NCI-H2227 treated with DMSO at 0.1 percent for 48 hours (cell line): ENCODE data around the gene RARG.

Experiments
- DNase-seq: peaks from one replicate; lab custom pipeline; 2025; lab: John Stamatoyannopoulos, UW

Gene RARG

DNA sequence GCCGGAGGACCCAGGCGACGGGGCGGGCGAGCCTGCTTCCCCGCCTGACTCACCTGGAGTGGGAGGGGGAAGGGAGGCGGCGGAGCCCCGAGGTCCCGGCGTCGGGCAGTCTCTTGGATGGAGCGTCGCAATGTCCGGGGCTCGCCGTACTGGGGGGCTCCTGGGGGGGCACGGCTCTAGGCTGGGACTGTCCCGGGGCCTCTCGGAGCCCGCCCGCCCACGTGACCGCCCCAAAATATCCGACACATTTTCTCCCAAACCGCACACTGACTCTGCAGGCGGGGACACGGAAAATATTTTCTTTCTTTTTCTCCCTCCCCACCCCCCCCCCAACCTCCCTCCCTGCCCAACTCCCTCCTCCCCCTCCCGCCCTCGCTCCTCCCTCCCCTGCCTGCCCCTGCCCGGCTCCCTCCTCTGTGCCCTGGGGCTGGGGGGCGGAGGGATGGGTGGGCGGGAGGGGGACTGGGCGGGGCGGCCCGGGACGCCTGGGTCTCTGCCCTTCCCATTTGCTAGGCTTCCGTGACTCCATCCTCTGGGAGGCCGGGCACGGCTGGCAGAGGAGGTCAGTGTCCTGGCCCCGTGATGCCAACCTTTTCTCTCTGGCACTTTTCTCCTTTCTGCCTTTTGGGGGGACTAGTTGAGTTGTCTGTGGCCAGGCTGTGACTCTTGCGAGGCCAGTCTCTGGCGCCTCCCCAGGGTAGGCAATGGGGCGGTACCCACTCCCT lies at the start of gene RARG:
Gene RARG (minus strand): TSS at position 289 of the 725 bp plus-strand sequence. CDS start 4,664 bp downstream, outside the sequence.
- DNase-seq = no peak

- DNase-seq = no peak
These were observed 48.0 kb upstream of the RARG start for GRCh38 chr12:53279888-53280498.

DNA sequence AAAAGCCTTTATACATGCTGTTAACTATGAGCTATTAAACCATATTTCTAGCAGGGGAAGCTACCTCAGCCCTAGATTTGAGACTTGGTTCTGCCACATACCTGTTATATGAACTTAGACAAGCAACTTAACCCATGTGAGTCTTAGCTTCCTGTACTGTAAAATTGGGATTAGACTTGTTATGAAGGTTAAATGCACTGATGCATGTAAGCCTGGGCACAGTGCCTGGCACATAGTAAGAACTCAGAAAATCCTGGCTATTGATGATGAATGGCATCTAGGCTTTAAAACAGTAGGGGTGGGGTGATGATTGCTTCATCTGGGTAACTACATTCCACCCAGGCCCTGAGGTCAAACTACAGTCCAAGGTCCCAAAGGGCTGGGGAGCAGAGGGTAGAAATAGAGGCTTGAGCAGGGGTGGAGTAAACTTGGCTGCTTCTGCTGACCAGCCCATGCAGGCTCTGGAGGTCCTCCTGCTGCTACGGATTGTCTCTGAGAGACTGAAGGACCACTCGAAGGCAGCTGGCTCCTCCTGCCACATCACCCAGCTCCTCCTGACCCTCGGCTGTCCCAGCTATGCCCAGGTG lies 47.4 kb upstream of the RARG start:
- no peak for DNase-seq

- DNase-seq = no peak
These were observed 46.0 kb upstream of the RARG start for GRCh38 chr12:53277981-53278380.

GRCh38 chr12:53276511-53276910 lies 44.5 kb upstream of the RARG start:
- DNase-seq = no peak

- DNase-seq = no peak
These were observed 42.4 kb upstream of the RARG start for GRCh38 chr12:53274445-53274844.

GRCh38 chr12:53268630-53269562 lies 36.9 kb upstream of the RARG start:
- DNase-seq = no peak

GRCh38 chr12:53267999-53268629 lies 36.1 kb upstream of the RARG start, which contains the start of gene ESPL1:
Gene ESPL1 (plus strand): TSS chr12:53268299. CDS start chr12:53268767, 468 bp downstream.
- DNase-seq = peak; percentile 72

GRCh38 chr12:53267306-53267998 lies 35.4 kb upstream of the RARG start:
- no peak for DNase-seq

DNA sequence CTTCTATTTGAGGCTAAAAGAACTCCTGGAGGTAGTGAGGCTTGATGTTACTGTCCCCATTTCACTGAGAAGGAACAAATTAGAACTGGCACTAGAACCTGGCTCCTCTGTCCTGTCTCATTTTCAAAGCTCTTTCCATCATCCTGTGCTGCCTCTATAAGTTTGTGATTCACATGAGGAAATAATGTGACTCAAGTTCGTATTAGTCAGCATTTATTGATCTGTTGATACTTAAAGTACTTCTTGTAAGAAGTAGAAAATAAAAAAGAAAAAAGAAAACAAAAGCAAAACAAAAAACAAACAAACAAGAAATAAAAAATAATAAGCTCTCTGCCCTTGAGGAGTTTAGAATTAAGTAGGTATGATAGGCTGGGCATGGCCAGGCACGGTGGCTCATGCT lies 33.8 kb upstream of the RARG start:
- DNase-seq = no peak

GRCh38 chr12:53259891-53260290 lies 27.9 kb upstream of the RARG start:
- no peak for DNase-seq

- no peak for DNase-seq
These were observed 26.8 kb upstream of the RARG start for GRCh38 chr12:53258541-53259539.

GRCh38 chr12:53255996-53256395 lies 24.0 kb upstream of the RARG start:
- no peak for DNase-seq

GRCh38 chr12:53254816-53255545 lies 23.0 kb upstream of the RARG start:
- no peak for DNase-seq

- no peak for DNase-seq
These were observed 21.3 kb upstream of the RARG start for GRCh38 chr12:53253298-53253697.

DNA sequence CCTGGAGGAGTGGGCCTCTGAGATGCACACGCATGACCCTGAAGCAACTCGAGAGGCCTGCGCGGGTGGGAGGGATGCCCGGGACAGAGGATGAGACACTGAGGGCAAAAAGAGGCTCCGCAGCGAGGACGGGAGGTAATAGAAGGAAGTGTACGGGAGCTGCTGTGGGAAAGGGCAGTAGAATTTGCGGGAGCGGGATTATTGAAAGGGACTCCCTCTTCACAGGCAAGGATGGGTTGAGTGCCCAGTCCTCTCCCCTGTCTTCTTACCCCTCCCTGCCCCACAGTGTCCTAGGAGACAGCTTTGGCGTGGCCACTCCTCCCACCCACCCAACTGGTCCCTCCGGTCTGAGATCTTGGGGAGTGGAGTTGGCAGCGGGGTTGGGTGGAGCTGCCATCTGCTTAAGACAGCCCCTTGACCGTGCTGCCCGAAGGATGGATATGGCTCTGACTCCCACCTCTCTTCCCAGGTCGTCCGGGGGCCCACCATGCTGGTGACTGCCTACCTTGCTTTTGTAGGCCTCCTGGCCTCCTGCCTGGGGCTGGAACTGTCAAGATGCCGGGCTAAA lies 20.4 kb upstream of the RARG start:
- no peak for DNase-seq

- DNase-seq = peak; percentile 42
These were observed 19.7 kb upstream of the RARG start for GRCh38 chr12:53251477-53252348.

DNA sequence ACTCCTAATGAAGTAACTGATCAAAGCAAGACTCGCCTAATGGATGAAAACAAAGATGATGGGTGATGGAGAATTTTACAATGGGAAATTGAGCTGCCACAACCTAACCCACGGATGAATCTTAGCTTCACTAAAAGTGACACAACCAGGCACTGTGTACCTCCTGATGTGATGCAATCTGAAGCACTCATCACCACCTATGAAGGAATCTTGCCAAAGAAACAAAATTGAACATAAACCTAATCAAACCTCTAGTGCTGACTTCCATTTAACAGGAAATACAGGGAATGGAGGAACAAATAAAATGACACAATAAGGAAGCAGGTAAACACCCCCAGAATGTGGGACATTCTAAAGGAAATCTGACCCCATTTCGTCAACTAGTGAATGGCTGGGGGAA lies 13.3 kb upstream of the RARG start:
- no peak for DNase-seq
